Putamen (tissue), 1 donor: ENCODE measurements around the gene PMEL.
"Not testable (repeated sequence)": the region's sequence is repeated elsewhere in the genome, so short reads cannot be mapped to it uniquely, and the experiment has no call there.

ENCODE experiments used
- DNase-seq: peaks from one replicate; pipeline ENCODE4 v3.0.0-alpha.2; 2016; ENCODE audit warnings: low spot score

The PMEL gene

DNA sequence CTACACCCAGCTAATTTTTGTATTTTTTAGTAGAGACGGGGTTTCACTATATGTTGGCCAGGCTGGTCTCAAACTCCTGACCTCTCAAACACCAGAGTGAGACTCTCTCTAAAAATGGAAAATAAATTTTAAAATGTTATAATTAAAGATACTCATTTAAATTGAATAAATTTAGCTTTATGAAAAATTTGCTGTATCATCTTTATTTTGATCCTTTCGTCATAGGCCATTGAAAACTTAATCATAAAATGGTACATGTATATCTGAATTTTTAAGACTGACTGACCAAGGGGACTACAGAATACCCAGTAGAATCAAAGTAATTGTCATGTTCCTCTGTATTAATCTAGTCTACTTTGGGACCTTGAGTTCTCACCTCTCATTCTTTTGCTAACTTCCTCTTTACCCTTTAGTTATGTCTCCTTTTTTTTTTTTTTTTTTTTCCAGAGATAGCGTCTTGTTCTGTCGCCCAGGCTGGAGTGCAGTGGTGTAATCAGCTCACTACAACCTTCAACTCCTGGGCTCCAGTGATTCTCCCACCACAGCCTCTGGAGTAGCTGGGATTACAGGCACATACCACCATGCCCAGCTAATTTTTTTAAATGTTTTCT is 17.5 kb upstream of the PMEL start:
- DNase-seq: no peak

DNA sequence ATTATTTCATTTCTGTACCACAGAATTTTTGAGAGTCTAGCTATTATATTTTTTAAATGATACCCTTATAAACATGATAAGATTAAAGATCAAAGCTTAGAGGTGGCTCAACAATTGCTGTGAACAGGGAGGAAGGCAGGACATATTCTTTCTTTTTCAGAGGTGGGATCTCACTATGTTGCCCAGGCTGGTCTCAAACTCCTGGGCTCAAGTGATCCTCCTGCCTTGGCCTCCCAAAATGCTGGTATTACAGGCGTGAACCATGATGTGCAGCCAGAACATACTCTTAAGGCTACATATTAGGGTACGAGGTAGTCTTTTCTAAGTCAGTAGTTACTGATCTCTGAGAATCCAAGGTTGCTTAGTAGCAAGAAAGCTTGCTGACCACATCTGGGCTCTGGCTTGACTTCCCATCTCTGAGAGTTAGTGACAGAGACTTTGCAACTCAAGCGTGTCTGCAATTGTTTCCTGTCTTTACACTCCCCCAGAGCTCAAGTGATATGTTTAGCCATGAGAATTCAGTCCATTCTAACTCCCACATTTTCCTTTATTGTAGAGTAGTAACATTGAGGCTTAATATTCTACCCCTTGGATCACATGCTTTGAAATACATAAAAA is 16.6 kb upstream of the PMEL start:
- no peak for DNase-seq

DNA sequence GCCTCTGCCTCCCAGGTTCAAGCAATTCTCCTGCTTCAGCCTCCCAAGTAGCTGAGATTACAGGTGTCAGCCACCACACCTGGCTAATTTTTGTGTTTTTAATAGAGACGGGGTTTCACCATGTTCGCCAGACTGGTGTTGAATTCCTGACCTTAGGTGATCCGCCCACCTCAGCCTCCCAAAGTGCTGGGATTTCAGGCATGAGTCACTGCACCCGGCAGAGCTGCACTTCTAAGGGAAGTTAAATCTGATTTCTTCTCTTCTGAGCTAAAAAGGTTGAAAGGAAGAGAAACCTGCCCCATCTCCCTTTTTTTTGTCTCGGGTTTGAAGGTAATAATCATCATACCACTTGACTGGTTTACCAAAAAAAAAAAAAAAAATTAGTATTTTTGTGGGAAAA is 16.0 kb upstream of the PMEL start:
- not testable (repeated sequence) for DNase-seq

- no peak for DNase-seq
These were observed 13.2 kb upstream of the PMEL start for GRCh38 chr12:55979069-55979468.

- DNase-seq: no peak
These were observed 12.6 kb upstream of the PMEL start for GRCh38 chr12:55978393-55978792.

- DNase-seq: no peak
These were observed 8.5 kb upstream of the PMEL start for GRCh38 chr12:55974308-55974730.

DNA sequence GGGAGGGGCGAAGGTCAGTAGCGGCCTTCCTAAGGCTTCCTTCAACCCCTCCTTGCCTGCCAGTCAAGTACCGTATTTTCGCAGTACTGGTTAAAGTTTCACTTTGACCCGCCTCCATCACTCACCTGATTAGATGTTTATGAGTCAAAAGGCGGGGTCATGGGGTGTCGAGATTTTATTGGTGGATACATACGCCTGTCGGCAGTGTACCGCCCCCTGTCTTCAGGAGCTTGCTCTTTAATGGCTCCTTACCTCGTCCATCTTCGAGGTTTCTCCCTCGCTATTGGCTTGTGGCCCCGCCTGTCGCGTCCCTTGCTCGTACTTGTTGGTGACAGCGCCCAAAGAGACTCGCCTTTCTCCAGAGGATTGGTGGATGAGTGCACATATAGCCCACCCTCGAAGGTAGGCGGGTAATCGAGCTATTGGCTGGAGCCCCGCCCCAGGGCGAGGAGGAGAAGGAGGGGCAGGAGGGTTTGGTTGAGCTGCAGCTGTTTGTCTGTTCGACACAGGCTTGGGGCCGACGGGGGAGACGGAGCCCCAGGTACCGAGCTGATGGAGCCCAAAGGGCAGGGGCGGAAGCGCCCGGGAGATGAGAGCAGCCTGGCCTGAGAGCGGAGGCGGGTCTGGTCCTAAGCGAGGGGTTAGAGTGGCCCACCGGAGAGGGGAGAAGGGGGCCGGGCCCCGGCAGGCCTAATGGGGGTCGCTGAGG is 7.9 kb upstream of the PMEL start, which contains the start of gene RAB5B:
TSS of gene RAB5B (plus strand) at position 480 of the 709 bp plus-strand sequence. CDS start 12,883 bp downstream, outside the sequence.
- DNase-seq: peak; percentile 100

DNA sequence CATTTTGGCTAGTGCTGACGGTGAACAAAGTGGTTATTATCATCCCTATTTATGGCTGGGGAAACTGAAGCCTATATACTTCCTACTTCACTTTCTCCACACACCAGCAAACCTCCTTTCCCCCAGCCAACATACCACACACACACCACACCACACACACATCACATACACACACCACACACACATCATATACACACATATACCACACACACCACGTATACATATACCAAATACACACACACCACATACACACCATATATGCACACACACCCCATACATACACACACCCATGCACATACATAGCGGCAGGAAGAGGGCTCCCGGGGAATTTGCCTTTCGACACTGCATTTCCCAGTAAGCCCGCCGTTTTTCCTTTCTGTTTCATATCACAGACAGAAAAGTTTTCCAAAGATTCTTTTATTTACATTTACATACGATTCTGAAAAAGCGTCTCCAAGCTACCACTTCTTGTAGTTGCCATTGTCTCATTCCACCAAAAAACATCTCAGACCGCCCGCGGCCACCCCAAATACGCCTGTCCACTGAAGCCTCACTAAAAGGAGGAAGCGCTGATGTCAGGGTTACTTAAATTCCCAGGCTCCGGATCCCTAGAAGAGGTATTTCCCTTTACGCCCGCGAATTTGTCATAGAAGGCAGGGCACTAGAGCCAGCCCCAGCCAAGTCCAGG is 7.2 kb upstream of the PMEL start:
- DNase-seq: no peak

GRCh38 chr12:55972456-55972855 is 6.6 kb upstream of the PMEL start:
- no peak for DNase-seq

DNA sequence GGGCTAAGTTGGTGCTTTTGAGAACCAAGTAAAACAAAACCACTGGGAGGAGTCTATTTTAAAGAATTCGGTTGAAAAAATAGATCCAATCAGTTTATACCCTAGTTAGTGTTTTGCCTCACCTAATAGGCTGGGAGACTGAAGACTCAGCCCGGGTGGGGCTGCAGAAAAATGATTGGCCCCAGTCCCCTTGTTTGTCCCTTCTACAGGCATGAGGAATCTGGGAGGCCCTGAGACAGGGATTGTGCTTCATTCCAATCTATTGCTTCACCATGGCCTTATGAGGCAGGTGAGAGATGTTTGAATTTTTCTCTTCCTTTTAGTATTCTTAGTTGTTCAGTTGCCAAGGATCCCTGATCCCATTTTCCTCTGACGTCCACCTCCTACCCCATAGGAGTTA is 6.2 kb upstream of the PMEL start:
- DNase-seq: no peak

GRCh38 chr12:55970775-55971174 is 4.9 kb upstream of the PMEL start:
- no peak for DNase-seq

GRCh38 chr12:55969356-55969755 is 3.5 kb upstream of the PMEL start:
- no peak for DNase-seq

- peak; percentile 76 for DNase-seq
These were observed 803 bp upstream of the PMEL start, which contains the start of gene CDK2 for GRCh38 chr12:55966408-55967281. Gene CDK2 (plus strand): TSS chr12:55966830. CDS start chr12:55967009, 179 bp downstream.

GRCh38 chr12:55965240-55965639 is 602 bp downstream of the PMEL start:
- no peak for DNase-seq

DNA sequence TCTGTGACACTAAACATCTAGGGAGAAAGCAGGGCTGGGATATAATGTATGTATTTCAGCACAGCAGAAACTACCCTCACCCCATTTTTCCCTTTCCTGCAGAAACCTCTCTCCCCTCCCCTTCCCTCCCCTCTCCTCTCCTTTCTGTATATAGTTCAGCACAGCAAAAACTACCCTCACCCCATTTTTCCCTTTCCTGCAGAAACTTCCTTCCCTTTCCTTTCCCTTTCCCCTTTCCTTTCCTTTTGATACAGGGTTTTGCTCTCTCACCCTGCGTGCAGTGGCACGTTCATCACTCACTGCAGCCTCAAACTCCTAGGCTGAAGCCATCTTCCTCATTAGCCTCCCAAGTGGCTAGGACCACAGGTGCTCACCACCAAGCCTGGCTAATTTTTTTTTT is 2.1 kb downstream of the PMEL start:
- DNase-seq: no peak

DNA sequence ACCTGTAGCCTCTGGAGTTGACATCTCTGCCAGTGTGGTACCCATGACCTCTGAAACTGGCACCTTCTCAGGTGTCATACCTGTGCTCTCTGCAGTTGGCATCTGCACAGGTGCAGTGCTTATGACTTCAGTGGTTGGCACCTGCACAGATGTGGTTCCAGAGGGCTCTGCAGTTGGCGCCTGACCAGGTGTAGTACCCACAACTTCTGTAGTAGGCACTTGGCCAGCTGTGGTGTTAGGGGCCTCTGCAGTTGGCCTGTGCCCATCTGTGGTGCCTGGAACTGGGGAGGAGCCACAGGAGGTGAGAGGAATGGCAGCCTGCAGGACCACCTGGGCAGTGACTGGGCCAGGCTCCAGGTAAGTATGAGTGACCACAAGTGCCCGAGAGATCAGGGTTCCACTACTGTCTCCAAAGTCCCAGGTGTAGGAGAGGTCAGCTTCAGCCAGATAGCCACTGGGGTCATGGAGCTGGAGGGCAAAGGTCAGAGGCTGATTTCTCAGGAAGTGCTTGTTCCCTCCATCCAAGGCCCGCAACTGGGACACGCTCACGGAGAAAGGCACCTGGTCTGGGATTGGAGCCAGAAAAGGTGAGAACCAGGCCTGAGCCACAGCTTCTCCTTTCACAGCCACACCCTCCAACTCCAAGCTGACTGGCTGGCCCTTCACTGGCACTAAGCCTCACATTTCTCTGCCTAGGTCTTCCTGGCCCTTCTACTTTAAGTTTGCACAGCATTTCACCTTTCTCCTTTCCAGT is 8.6 kb downstream of the PMEL start:
- no peak for DNase-seq

GRCh38 chr12:55955800-55956508 is 9.9 kb downstream of the PMEL start:
- no peak for DNase-seq

DNA sequence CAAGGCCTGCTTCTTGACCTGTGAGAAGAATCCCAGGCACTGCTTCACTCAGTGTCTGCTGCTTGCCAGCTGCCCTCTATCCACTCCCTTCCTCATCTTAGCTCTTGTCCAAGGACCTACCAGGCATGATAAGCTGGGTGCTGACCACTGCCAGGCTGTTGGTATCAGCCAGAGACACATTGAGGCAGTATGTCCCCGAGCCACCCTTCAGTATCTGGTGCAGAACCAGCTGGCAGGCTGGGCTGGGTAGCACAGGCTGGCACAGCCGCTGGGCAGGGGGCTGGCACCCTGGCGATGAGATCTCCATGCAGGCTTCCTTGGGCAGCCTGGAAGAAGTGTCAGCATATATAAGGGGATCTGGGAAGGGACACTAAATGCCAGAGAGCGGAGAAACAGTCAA is 10.5 kb downstream of the PMEL start:
- DNase-seq: no peak

- no peak for DNase-seq
These were observed 19.3 kb downstream of the PMEL start for GRCh38 chr12:55946553-55946952.

GRCh38 chr12:55942577-55943136 is 23.2 kb downstream of the PMEL start:
- no peak for DNase-seq
